NCI-H526 (cell line): ENCODE data around the gene KREMEN2.

Experiments
- DNase-seq, 2 experiments: peaks; one replicate each; lab custom pipeline; 2025; lab: John Stamatoyannopoulos, UW

KREMEN2 gene

DNA sequence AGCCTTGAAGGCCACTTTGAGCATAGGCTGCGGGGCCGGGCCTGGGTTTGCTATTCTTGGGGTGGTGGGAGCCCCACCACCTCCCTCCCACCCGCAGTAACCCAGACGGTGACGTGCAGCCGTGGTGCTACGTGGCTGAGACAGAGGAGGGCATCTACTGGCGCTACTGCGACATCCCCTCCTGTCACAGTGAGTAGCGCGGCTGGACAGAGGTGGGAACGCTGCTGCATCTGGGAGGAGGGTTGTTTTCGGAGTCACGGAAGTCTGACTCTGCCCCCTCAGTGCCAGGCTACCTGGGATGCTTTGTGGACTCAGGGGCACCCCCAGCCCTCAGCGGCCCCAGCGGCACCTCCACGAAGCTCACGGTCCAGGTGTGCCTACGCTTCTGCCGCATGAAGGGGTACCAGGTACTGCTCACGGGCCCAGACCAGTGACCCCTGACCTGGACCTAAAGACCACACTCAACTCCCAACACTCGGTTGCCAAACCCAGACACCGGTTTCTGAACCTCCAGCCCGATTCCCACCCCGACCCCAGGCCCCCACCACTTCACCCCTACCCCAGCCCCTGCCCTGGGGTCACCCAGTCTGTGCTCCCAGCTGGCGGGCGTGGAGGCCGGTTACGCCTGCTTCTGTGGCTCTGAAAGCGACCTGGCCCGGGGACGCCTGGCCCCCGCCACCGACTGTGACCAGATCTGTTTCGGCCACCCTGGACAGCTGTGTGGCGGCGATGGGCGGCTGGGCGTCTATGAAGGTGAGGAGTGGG lies 2.1 kb downstream of the KREMEN2 start:
- no peak for DNase-seq

DNA sequence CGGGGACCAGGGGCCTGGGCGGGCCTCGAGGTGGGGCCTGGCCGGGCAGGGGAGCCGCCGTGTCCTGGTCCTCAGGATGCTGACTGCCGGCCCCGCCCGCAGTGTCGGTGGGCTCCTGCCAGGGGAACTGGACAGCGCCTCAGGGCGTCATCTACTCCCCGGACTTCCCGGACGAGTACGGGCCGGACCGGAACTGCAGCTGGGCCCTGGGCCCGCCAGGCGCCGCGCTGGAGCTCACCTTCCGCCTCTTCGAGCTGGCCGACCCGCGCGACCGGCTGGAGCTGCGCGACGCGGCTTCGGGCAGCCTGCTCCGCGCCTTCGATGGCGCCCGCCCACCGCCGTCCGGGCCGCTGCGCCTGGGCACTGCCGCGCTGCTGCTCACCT lies 2.7 kb downstream of the KREMEN2 start:
- DNase-seq: no peak

DNA sequence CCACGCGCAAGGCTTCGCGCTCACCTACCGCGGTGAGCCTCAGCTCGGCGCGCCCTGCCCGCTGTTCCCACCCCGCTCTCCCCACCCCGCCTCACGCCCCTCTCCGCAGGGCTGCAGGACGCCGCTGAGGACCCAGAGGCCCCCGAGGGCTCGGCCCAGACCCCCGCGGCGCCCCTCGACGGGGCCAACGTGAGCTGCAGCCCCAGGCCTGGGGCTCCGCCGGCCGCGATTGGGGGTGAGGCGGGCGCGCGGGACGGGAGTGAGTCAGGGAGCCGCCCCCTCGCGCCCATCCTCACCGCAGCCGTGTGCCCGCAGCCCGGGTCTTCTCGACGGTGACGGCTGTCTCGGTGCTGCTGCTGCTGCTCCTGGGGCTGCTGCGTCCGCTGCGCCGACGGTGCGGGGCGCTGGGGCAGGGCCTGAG lies 3.1 kb downstream of the KREMEN2 start:
- no peak for DNase-seq

DNA sequence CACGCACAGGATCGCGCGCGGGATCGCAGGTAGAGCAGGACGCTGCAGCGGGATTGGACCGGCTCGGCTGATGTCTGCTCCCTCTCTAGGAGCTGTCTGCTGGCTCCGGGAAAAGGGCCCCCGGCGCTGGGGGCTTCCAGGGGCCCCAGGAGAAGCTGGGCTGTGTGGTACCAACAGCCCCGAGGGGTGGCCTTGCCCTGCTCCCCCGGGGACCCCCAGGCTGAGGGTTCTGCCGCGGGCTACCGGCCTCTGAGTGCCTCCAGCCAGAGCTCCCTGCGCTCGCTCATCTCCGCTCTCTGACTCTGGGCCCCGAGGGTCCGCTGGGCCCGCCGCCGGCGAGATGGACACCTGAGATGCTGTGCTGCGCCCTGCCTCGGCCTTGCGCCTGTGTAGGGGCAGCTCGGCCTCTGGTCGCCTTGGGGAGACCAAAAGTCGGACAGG lies 3.7 kb downstream of the KREMEN2 start:
- DNase-seq: no peak

DNA sequence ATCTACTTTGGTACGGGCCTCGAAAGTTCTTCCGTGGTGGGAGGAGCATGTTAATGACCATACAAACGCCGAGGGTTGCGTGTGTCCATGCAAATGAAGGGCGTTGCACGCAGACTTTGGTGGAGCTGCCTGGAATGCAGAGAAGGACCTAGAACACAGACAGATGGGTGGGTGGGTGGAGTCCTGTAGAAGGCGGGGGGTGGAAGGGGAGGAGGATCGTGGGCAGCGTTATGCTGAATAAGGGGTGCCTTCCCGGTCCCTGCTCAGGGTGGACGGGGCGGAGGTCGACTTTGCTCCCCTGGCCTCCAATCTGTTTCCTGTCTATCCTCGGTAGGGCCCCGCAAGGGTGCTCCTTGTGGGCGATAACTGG lies 4.3 kb downstream of the KREMEN2 start:
- DNase-seq: peak; percentile 56 to 82

DNA sequence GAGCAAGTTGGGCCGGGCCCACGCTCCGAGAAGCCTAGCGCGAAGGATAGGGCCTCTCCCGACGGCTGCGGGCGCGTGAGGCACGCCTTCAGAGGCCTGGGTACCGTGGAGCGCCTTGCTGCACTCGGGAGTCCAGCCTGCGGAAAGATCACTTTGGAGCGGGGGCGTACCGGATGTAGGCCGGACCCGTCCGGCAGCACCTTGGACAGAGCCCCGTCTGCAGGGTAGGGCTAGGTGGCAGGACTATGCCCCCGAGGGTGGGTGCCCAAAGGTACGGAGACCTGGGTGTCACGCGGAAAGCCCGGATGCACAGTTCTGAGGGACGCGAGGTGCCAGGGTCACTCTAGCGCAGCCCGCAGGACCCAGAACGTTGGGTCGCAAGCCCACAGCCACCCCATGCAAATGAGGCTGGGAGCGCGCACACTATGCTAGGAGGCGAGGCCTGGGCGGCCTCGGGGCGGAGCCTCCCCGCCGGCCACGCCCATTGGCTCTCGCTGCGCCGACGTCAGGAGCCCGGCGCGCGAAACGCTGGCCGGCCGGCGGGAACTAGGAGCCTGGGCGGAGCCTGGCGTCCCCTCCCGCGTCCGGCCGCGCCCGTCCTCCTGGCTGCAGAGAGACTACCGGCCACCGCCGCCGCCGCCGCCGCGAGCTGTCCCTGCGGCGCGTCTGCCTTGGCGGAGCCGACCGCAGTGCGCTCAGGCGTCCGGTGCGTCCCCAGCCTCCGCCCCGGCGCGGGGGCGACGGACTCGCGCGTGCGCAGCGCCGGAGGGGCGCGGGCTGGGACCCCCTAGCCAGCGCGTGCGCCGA lies 4.9 kb downstream of the KREMEN2 start, which contains the start of gene PAQR4:
PAQR4 (plus strand) TSS at position 611 of the 807 bp plus-strand sequence. CDS start 327 bp downstream, outside the sequence.
- peak; percentile 66 to 92 for DNase-seq

DNA sequence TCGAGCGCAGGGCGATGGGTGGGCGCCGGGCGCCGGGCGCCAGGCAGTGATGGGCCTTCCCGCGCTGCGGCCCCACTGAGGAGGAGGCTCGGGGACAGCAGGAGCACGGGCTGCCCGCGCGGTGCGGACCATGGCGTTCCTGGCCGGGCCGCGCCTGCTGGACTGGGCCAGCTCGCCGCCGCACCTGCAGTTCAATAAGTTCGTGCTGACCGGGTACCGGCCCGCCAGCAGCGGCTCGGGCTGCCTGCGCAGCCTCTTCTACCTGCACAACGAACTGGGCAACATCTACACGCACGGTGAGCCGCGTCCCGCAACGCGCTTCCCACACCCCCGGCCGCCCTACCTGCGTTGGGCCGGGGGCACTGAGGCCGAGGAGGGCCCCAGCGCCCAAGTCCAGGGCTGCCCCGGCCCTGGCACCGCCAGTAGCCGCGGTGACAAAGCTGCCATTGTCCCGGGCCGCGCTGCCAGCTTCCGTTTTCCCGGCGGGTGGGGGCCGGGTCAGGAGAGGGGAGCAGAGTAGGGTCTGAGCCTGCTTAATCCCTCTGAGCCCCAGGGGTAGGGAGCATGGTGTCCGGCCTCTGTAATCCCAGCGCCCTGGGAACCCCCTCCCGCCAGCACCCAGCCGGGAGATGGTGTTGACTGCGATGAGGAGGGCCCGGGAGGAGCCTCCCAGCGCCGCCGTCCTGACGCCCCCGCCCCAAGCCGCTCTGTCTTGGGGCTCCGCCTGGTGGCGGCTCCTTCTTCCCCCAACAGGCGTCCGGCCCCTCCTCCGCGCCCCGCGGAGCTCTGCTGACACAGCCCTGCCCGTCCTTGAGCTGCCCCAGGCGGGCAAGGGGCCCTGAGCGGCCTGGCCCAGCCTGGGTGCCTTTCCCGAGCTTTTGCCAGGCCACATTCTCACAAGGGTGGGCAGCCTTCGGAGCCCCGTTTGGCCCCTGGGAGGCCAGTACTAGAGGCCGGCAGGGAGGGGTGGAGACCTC lies 5.8 kb downstream of the KREMEN2 start:
- peak; percentile 33 to 69 for DNase-seq

DNA sequence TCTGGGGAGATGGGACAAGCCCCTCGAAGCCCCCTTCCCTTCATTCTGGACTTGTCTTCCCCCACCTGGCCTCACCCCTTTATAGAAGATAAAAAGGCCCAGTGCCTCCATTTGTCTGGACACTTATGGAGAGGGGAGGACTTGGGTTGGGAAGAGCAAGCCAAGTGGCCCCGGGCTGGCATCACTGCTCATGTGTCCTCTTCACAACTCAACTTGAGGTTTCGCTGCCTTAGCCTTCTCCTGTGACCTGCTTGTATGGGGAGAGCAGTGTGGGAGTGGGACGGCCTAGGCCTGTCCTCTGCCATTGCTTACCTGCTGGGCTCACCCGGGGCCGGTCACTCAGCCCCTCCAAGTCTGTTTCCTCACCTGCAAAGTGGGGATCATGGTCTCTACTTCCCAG lies 6.5 kb downstream of the KREMEN2 start:
- no peak for DNase-seq

DNA sequence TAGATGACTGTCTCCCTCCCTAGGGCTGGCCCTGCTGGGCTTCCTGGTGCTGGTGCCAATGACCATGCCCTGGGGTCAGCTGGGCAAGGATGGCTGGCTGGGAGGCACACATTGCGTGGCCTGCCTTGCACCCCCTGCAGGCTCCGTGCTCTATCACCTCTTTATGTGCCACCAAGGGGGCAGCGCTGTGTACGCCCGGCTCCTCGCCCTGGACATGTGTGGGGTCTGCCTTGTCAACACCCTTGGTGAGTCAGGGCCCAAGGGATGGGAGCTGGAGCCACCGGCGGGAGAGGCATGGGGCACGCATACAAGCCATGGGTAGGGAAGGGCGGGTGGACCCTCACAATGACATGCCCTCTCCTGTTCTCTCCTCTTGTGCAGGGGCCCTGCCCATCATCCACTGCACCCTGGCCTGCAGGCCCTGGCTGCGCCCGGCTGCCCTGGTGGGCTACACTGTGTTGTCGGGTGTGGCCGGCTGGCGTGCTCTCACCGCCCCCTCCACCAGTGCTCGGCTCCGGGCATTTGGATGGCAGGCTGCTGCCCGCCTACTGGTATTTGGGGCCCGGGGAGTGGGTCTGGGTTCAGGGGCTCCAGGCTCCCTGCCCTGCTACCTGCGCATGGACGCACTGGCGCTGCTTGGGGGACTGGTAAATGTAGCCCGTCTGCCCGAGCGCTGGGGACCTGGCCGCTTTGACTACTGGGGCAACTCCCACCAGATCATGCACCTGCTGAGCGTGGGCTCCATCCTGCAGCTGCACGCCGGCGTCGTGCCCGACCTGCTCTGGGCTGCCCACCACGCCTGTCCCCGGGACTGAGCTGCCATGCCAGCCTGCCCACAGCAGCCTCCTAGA lies 7.3 kb downstream of the KREMEN2 start:
- no peak for DNase-seq

DNA sequence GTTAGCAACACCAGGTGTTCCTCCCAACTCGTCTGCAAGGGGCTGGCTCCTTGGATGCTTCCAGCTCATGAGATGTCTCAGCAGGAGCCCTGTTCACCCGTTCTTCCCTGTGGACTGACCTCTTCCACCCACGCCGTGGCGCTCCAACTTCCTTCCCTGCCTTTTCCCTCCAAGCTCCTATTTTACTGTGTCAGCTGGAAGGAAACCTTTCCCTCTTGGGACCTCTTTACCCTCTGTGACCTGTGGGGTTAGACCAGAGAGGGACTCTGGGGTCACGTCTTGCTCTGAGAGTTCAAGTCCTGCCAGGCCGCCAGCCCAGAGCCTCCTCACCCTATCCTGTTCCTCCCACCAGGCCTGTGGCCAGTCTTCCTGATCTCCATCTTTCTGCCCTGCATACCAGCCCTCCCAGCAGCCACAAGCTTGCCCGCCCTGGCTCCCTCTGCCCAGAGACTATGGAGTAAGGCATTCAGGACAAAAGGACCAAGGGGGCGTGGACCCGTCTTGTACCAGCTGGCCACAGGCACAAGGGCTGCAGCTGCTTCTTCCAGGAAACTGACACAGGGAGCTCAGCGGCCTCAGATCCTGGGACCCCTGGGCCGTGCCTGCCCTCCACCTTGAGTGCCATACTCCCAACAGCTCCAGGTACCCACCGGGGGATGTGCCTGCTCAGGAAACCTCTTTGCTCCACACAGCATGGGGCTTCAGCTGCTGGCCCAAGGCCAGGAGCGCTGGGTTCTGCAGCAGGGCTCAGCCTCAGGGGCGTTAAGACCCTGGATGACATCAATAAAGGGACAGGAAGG lies 8.1 kb downstream of the KREMEN2 start:
- DNase-seq: no peak

DNA sequence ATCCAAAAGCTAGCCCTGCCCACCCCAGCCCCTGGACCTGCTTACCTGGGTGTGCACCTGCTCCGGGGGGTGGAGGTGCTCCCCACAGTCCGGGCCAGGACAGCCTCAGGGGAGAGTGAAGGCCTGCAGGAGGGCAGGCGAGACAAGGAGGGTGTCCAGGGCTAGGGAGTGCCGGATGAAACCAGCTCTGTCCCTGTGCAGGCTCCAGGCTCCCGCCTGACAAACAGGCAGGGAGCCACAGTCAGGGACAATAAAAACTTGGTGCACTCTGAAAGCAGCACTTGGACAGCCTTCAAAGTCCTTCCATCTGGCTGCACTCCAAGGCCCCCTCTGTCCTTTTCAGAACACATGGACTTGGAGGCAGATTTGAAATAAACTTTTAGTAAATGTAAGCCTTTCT lies 9.0 kb downstream of the KREMEN2 start:
- DNase-seq: no peak

DNA sequence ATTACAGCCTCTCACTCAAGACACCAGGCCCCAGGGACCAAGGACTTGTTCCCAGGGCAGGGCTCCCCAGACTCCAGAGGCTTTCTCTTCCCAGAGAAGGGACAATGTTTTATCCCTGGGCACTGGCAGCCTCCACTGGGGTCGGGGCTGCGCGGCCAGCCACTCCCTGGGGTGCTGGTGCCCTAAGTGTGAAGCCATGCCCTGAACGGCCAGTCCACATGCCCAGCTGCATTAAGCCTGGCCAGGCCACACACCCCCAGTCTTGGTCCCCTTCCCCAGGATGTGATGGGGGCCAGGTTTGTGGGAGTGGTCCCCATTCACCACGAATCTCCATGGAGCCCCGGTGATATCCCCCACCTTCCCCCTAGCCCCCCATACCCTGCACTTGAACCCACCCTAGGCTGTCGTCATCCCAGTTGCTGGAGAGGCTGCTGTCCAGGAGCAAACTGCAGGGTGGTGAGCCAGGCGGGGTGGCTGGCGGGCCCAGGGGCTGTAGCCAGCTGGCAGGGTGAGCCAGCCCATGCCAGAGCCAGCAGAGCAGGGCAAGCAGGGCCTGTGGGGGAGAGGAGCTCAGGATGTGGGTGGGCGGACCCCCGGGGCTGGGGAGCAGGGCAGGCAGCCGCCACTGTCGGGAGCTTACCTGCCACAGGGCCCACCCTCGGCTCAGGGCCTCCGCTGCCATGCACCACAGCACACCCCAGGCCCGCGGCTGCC lies 9.7 kb downstream of the KREMEN2 start:
- DNase-seq: no peak

DNA sequence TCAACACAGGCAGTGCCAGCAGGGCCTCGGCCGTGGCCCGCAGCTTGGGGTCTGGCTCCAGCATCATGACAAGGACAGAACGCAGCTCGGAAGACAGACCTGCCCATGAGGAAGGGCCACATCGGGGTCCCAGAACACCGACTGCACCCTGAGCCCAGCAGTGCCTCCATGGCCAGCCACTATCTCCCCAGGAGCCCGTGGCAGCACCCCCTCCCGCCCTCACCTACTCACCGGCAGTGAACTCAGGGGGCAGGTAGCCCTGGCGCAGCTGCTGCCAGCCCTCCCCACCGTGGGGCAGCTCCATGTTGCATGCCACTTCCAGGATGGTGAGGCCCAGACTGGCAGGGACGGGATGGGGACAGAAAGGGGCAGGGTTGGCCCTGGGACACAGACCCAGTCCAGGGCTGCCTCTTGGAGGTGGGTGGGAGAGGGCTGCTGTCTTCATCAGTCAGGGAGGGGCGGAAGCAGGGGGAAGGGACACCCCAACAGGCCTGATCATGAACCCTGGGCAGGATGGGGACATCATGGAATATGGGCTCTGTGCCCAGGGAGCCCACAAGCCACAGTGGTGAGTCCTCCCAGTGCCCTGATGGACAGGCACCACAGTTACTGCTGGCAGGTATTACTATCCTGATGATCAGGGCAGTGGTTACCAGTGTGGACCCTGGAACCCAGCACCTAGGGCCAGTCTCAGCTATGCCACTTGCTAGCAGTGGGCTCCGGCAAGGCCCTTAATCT lies 10.4 kb downstream of the KREMEN2 start:
- DNase-seq: no peak

DNA sequence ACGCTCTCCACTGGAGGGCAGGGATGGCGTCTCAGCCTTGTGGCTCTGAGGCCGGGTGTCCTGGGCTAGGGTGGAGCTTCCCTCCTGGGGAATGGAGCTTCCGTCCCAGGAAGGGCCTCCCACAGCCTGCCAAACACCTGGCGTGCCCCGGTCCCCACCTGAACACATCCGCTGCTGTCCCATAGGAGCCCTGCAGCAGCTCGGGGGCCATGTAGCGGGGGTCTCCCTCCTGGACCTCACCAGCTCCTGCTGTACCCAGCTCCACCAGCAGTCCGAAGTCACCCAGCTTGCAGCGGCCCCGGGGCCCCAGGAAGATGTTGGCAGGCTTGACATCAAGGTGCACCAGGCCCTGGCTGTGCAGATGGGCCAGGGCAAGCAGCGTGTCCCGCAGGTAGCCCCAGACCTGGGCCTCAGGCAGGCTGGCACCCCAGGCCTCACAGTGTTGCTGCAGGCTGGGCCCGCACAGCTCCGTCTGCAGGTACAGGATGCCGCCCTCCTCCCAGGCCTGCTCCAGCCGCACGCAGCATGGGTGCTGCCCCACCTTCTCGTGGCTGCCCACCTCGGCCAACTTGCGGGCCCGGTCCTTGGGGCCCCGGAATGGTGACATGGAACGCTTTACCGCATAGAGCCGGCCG lies 11.2 kb downstream of the KREMEN2 start:
- DNase-seq: no peak

DNA sequence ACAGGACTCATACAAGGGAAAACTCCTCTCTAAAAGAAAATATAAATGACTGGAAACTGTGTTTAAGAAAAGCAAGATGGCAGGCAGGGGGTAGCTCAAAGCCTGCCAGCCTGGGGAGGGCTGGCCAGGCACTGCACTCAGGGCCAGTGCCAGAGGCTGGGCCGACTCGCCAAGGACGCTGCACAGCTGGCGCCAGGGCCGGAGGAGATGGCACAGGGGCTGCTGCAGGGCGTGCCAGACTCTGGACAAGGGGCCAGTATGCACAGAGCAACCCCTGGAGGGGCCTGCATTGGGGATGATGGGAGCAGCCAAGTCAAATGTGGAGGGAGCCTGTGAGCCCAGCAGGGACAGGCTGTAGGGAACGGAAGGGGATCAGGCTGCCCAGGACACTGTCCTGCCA lies 12.1 kb downstream of the KREMEN2 start:
- no peak for DNase-seq

DNA sequence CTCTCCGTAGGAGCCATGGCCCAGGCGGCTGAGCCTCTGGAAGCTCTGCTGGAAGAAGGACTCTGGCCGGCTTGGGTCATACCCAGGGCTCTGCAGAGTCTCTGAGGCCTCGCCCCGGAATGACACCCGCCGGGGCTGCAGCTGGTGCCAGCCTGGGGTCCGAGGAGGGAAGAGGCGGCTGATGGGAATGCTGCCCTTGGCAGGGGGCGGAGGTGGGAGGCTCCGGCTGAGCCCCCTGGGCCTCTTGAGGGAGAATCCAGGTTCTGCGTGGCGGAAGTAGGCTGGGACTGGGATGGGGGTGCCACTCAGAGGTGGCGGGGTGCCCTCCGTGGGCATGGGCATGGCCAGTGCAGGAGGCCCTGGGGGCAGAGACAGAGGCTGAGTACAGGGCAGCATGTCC lies 12.6 kb downstream of the KREMEN2 start:
- no peak for DNase-seq

DNA sequence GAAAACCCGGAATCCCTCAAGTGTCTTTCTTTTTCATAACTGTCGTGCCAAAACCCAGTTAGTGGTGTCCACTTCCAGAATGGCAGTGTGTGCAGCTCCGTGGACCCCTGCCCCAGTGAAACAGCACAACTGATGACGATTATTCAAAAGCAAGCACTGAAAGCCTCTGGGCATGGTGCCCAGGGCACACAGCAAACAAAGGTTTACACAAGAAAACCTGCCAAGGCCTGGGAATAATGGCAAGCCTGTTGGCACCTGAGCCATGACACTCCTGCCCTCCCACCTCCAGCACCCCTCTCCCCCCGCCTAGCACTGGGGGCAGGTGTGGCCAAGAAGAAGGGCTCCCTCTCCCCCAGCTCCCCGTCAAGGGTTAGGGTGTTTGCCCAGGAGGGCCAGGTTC lies 13.4 kb downstream of the KREMEN2 start:
- no peak for DNase-seq

DNA sequence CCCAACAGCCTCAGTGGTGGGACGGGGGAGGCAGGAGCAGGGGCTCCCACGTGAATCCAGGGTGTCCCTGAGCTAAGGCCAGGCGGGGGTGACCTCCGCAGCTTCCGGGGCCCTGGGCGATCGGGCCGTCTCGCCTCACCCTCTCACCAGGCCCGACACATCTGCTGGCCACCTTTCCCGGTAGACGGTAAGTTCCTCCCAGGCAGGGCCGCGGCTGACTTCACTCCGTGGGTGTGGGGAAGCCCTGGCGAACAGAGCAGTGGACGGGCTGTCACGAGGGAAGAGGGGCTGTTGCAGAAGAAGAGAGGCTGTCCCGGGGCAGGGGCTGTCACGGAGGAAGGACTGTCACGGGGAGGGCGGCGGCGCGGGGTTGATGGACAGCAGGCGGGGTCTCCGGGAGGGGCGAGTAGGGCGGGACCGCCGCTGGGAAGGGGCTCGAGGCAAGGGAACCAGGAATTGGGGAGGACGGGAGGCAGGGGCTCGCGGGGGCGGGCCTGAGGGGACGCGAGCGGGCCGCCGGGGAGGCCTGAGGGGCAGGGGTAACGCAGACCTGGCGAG lies 15.7 kb downstream of the KREMEN2 start:
- DNase-seq: no peak
